K562 (cell line): ENCODE data around the gene ULBP2. TPM values are rescaled to one million over a fixed set of nuclear protein-coding genes. Genes with fewer than 3 reads are reported as not detected.

Source experiments
- CBFA2T3 ChIP-seq: fragments of 450-650 bp; IDR thresholded peaks from 2 replicates; pipeline ENCODE4 v1.6.1; 2017
- CREB1 ChIP-seq, 2 experiments: sonication (generic) in 1 of 2; formaldehyde crosslinking in 1 of 2; IDR thresholded peaks; 2 replicates each; pipeline versions ENCODE4 v1.6.1 to v1.8.0; 2012 to 2022; ENCODE audit warnings: inconsistent platforms in 1 of 2, mild to moderate bottlenecking in 1 of 2, missing genetic modification reagents in 1 of 2, moderate library complexity in 1 of 2
- KAT7 ChIP-seq: sonication (generic); formaldehyde crosslinking; IDR thresholded peaks from 2 replicates; pipeline ENCODE4 v1.8.0; 2022; ENCODE audit warnings: missing genetic modification reagents, mild to moderate bottlenecking, borderline replicate concordance
- MCM3 ChIP-seq: fragments of 450-650 bp; IDR thresholded peaks from 2 replicates; pipeline ENCODE4 v1.6.1; 2016
- NR2C2 ChIP-seq, 2 experiments: fragments of 200-800 bp in 1 of 2; sonication (Bioruptor generic) in 1 of 2; sonication (generic) in 1 of 2; formaldehyde crosslinking in 1 of 2; IDR thresholded peaks; 2 replicates each; pipeline versions ENCODE4 v1.6.1 to v1.8.0; 2016 to 2022; ENCODE audit warnings: mild to moderate bottlenecking in 1 of 2, missing compliant biosample characterization in 1 of 2, missing genetic modification characterization in 1 of 2, missing genetic modification reagents in 1 of 2
- OTX1 ChIP-seq: fragments of 450-650 bp; formaldehyde crosslinking; IDR thresholded peaks from 2 replicates; pipeline ENCODE4 v1.4.0; 2022; ENCODE audit warnings: mild to moderate bottlenecking
- SMARCA5 ChIP-seq: fragments of 450-650 bp; IDR thresholded peaks from 2 replicates; pipeline ENCODE4 v1.6.1; 2016
- THRAP3 ChIP-seq: fragments of 450-650 bp; IDR thresholded peaks from 2 replicates; pipeline ENCODE4 v1.6.1; 2016; ENCODE audit warnings: mild to moderate bottlenecking, inconsistent platforms, borderline replicate concordance
- ZSCAN29 ChIP-seq: fragments of 450-650 bp; IDR thresholded peaks from 2 replicates; pipeline ENCODE4 v1.6.1; 2017
- polyA plus RNA-seq, 8 experiments: library from polyadenylated mRNA; depleted of rRNA in 4 of 8; stranded (reverse) in 5 of 8; unstranded in 3 of 8; fragments of >200 nt; fragmentation: Nextera tagmentation in 2 of 8; fragmentation: Illumina TruSeq in 1 of 8; extraction: Ambion mirVana in 2 of 8; extraction: Trizol in 1 of 8; gene quantifications; 2 replicates each; pipeline versions ENCODE4 v1.2.1 to v1.2.3, GENCODE V29; 2011 to 2014; ENCODE audit warnings: inconsistent platforms in 1 of 8, missing spikeins in 1 of 8
- total RNA-seq, 7 experiments: library from RNA; depleted of rRNA in 6 of 7; stranded (reverse); fragments of >200 nt in 6 of 7; fragmentation: Illumina TruSeq in 2 of 7; extraction: Trizol in 2 of 7; gene quantifications; 2 replicates each; pipeline versions ENCODE4 v1.2.1 to v1.2.3, GENCODE V29; 2011 to 2021; ENCODE audit warnings: low replicate concordance in 1 of 7
- TF ChIP-seq, protein P1 (sequence below): fragments of 450-650 bp; conservative IDR thresholded peaks from 2 replicates; pipeline ENCODE4 v1.6.1; 2016; ENCODE audit warnings: missing genetic modification characterization, low read depth, mild to moderate bottlenecking, missing compliant biosample characterization, moderate library complexity
- TF ChIP-seq, protein P2 (sequence below): fragments of 450-650 bp; formaldehyde crosslinking; IDR thresholded peaks from 2 replicates; pipeline ENCODE4 v1.4.0; 2022; ENCODE audit warnings: missing genetic modification characterization
- TF ChIP-seq, protein P3 (sequence below): IDR thresholded peaks from 2 replicates; pipeline ENCODE4 v1.6.1; 2016; ENCODE audit warnings: missing genetic modification characterization, missing compliant biosample characterization
- TF ChIP-seq, protein P4 (sequence below): fragments of 450-650 bp; IDR thresholded peaks from 2 replicates; pipeline ENCODE4 v1.6.1; 2016; ENCODE audit warnings: antibody characterized with exemption
- TF ChIP-seq, protein P5 (sequence below): fragments of 450-650 bp; formaldehyde crosslinking; IDR thresholded peaks from 2 replicates; pipeline ENCODE4 v1.4.0; 2022; ENCODE audit warnings: missing genetic modification characterization
- TF ChIP-seq, protein P6 (sequence below): fragments of 450-650 bp; formaldehyde crosslinking; IDR thresholded peaks from 2 replicates; pipeline ENCODE4 v1.4.0; 2020; ENCODE audit warnings: mild to moderate bottlenecking, mixed read lengths
- TF ChIP-seq, protein P7 (sequence below), 2 experiments: fragments of 450-650 bp; IDR thresholded peaks; 2 replicates each; pipeline ENCODE4 v1.6.1; 2016

Gene ULBP2
- total and polyA plus RNA-seq, 9 of the 15 experiments (the other 6 are each of a cell fraction or from before 2014, with no cell fraction given): 0.50 to 5.3 (median 1.2) TPM

DNA sequence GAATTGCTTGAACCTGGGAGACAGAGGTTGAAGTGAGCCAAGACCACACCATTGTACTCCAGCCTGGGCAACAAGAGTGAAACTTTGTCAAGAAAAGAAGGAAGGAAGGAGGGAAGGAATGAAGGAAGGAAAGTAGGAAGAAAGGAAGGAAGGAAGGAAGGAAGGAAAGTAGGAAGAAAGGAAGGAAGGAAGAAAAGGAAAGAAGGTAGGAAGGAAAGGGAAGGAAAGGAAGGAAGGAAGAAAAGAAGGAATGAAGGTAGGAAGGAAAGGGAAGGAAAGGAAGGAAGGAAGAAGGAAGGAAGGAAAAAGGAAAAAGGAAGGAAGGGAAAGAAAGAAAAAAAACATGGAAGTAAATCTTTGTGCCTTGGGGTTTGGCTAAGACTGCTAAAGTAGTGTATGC, 33.6 kb downstream of the ULBP2 start (continued):
- TF ChIP-seq, protein P1, sequence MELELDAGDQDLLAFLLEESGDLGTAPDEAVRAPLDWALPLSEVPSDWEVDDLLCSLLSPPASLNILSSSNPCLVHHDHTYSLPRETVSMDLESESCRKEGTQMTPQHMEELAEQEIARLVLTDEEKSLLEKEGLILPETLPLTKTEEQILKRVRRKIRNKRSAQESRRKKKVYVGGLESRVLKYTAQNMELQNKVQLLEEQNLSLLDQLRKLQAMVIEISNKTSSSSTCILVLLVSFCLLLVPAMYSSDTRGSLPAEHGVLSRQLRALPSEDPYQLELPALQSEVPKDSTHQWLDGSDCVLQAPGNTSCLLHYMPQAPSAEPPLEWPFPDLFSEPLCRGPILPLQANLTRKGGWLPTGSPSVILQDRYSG (tag): no peak
- TF ChIP-seq, protein P2, sequence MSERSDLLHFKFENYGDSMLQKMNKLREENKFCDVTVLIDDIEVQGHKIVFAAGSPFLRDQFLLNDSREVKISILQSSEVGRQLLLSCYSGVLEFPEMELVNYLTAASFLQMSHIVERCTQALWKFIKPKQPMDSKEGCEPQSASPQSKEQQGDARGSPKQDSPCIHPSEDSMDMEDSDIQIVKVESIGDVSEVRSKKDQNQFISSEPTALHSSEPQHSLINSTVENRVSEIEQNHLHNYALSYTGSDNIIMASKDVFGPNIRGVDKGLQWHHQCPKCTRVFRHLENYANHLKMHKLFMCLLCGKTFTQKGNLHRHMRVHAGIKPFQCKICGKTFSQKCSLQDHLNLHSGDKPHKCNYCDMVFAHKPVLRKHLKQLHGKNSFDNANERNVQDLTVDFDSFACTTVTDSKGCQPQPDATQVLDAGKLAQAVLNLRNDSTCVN (CRISPR knock-in tag): 0 out of 2 replicates have a peak, but pooled peaks have one; percentile 23
- TF ChIP-seq, protein P3, sequence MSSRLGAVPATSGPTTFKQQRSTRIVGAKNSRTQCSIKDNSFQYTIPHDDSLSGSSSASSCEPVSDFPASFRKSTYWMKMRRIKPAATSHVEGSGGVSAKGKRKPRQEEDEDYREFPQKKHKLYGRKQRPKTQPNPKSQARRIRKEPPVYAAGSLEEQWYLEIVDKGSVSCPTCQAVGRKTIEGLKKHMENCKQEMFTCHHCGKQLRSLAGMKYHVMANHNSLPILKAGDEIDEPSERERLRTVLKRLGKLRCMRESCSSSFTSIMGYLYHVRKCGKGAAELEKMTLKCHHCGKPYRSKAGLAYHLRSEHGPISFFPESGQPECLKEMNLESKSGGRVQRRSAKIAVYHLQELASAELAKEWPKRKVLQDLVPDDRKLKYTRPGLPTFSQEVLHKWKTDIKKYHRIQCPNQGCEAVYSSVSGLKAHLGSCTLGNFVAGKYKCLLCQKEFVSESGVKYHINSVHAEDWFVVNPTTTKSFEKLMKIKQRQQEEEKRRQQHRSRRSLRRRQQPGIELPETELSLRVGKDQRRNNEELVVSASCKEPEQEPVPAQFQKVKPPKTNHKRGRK: peak; percentile 96
- TF ChIP-seq KAT7 (CRISPR knock-in tag): no peak
- TF ChIP-seq CREB1 (IDR thresholded peaks at IDR 0.05): no peak
- TF ChIP-seq CREB1 (CRISPR knock-in tag; IDR thresholded peaks at IDR 0.05): no peak
- no peak for TF ChIP-seq NR2C2 (CRISPR knock-in tag; IDR thresholded peaks at IDR 0.05)
- TF ChIP-seq NR2C2 (tag; IDR thresholded peaks at IDR 0.05): no peak
- 0 out of 2 replicates have a peak, but pooled peaks have one; percentile 8 for TF ChIP-seq CBFA2T3
- TF ChIP-seq THRAP3: 0 out of 2 replicates have a peak, but pooled peaks have one; percentile 39
- TF ChIP-seq, protein P4, sequence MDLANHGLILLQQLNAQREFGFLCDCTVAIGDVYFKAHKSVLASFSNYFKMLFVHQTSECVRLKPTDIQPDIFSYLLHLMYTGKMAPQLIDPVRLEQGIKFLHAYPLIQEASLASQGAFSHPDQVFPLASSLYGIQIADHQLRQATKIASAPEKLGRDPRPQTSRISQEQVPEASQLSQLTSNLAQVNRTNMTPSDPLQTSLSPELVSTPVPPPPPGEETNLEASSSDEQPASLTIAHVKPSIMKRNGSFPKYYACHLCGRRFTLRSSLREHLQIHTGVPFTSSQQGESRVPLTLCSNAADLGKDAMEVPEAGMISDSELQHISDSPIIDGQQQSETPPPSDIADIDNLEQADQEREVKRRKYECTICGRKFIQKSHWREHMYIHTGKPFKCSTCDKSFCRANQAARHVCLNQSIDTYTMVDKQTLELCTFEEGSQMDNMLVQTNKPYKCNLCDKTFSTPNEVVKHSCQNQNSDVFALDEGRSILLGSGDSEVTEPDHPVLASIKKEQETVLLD: peak; percentile 47; the same call in 1 of the 2 replicates
- 0 out of 2 replicates have a peak, but pooled peaks have one; percentile 19 for TF ChIP-seq SMARCA5
- TF ChIP-seq ZSCAN29: no peak
- peak; percentile 74; the same call in 1 of the 2 replicates for TF ChIP-seq OTX1
- TF ChIP-seq, protein P5, sequence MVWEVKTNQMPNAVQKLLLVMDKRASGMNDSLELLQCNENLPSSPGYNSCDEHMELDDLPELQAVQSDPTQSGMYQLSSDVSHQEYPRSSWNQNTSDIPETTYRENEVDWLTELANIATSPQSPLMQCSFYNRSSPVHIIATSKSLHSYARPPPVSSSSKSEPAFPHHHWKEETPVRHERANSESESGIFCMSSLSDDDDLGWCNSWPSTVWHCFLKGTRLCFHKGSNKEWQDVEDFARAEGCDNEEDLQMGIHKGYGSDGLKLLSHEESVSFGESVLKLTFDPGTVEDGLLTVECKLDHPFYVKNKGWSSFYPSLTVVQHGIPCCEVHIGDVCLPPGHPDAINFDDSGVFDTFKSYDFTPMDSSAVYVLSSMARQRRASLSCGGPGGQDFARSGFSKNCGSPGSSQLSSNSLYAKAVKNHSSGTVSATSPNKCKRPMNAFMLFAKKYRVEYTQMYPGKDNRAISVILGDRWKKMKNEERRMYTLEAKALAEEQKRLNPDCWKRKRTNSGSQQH (CRISPR knock-in tag): 0 out of 2 replicates have a peak, but pooled peaks have one; percentile 63
- TF ChIP-seq, protein P6, sequence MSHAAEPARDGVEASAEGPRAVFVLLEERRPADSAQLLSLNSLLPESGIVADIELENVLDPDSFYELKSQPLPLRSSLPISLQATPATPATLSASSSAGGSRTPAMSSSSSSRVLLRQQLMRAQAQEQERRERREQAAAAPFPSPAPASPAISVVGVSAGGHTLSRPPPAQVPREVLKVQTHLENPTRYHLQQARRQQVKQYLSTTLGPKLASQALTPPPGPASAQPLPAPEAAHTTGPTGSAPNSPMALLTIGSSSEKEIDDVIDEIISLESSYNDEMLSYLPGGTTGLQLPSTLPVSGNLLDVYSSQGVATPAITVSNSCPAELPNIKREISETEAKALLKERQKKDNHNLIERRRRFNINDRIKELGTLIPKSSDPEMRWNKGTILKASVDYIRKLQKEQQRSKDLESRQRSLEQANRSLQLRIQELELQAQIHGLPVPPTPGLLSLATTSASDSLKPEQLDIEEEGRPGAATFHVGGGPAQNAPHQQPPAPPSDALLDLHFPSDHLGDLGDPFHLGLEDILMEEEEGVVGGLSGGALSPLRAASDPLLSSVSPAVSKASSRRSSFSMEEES (CRISPR knock-in tag): no peak
- TF ChIP-seq, protein P7, sequence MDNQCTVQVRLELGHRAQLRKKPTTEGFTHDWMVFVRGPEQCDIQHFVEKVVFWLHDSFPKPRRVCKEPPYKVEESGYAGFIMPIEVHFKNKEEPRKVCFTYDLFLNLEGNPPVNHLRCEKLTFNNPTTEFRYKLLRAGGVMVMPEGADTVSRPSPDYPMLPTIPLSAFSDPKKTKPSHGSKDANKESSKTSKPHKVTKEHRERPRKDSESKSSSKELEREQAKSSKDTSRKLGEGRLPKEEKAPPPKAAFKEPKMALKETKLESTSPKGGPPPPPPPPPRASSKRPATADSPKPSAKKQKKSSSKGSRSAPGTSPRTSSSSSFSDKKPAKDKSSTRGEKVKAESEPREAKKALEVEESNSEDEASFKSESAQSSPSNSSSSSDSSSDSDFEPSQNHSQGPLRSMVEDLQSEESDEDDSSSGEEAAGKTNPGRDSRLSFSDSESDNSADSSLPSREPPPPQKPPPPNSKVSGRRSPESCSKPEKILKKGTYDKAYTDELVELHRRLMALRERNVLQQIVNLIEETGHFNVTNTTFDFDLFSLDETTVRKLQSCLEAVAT (IDR thresholded peaks at IDR 0.05): 0 out of 4 replicates have a peak, but pooled peaks of 1 of the 2 experiments have one; percentile 47
- 0 out of 2 replicates have a peak, but pooled peaks have one; percentile 76 for TF ChIP-seq MCM3
